Upper lobe of left lung (tissue), 6 donors: ENCODE measurements around the gene NPAS4. TPM values are rescaled to one million over a fixed set of nuclear protein-coding genes. Genes with fewer than 3 reads are reported as not detected.
A peak's percentile ranks its signal among the peaks of the same experiment; 100 is the strongest.

Source experiments
- ATAC-seq, 2 donors: fragments of 200-7000 bp; cut with Tn5 transposase; one replicate each; pipeline ENCODE4 v1.9.1; 2022; ENCODE audit warnings: mild to moderate bottlenecking in 2 of 2, moderate library complexity in 2 of 2; ENCODE audit not compliant: low FRiP score in 2 of 2
- DNase-seq, 2 donors: peaks; one replicate each; pipeline ENCODE4 v3.0.0-alpha.2; 2019 to 2020
- H3K27ac ChIP-seq, 4 donors: fragments of 200-600 bp; sonication (generic); one replicate each; pipeline ENCODE4 v1.5.1; 2016 to 2019
- H3K27me3 ChIP-seq, 4 donors: fragments of 200-600 bp; sonication (generic); one replicate each; pipeline ENCODE4 v1.5.1; 2017 to 2019
- H3K36me3 ChIP-seq, 4 donors: fragments of 200-600 bp; sonication (generic); one replicate each; pipeline ENCODE4 v1.5.1; 2016 to 2019
- H3K4me1 ChIP-seq, 4 donors: fragments of 200-600 bp; sonication (generic); one replicate each; pipeline ENCODE4 v1.5.1; 2018 to 2019
- H3K4me3 ChIP-seq, 4 donors: fragments of 200-600 bp; sonication (generic); one replicate each; pipeline ENCODE4 v1.5.1; 2017 to 2019; ENCODE audit warnings: mild to moderate bottlenecking in 2 of 4, moderate library complexity in 1 of 4
- H3K9me3 ChIP-seq, 4 donors: fragments of 200-600 bp; sonication (generic); one replicate each; pipeline ENCODE4 v1.5.1; 2018 to 2019
- CTCF ChIP-seq, 6 experiments: fragments of 450-650 bp in 4 of 6; fragments of 200-600 bp in 2 of 6; sonication (generic) in 2 of 6; IDR thresholded peaks; one replicate each; pipeline ENCODE4 v1.5.1; 2016 to 2019; ENCODE audit warnings: antibody characterized with exemption in 6 of 6
- EP300 ChIP-seq, 4 donors: sonication (generic); formaldehyde crosslinking; IDR thresholded peaks; one replicate each; pipeline ENCODE4 v1.5.1; 2017; ENCODE audit warnings: antibody characterized with exemption in 4 of 4, control low read depth in 2 of 4
- POLR2A ChIP-seq, 4 donors: fragments of 450-650 bp; IDR thresholded peaks; one replicate each; pipeline ENCODE4 v1.5.1; 2016 to 2017; ENCODE audit warnings: antibody characterized with exemption in 4 of 4, mild to moderate bottlenecking in 2 of 4
- POLR2AphosphoS5 ChIP-seq, 2 donors: sonication (generic); formaldehyde crosslinking; IDR thresholded peaks; one replicate each; pipeline ENCODE4 v1.5.1; 2017; ENCODE audit warnings: antibody characterized with exemption in 2 of 2
- WGBS, 2 donors: methylation state at CpG; one replicate each; pipeline ENCODE4 v1.1.5; 2017 to 2018; 5-methylcytosine and 5-hydroxymethylcytosine counted together
- total RNA-seq, 6 donors: library from RNA; depleted of rRNA in 4 of 6; stranded (reverse); fragments of >200 nt in 4 of 6; gene quantifications; one replicate each; pipeline versions ENCODE4 v1.1.0 to v1.2.1, GENCODE V29; 2016 to 2021
- donor health status: DM: no; HTN: no; CAD: no; lungs with moderate emphysema.
- donor health status: DM: no; HTN: yes; CAD: no; lungs with severe emphysema.

Gene NPAS4
- total RNA-seq, 6 donors from 2014 or later, result not detected

- H3K27me3 ChIP-seq, result no peaks in the 10 kb centered on the region
- no peak overlapping the region for H3K4me3 ChIP-seq
- 67 to 76% methylated on average over 4 of the region's 4 CpGs for WGBS, 2 donors
- peaks cover 0 to 11% (median 3%) of the 10 kb centered on the region in 4 donors for H3K9me3 ChIP-seq
- H3K36me3 ChIP-seq, result no peaks in the 10 kb centered on the region
- peak in 1 of 2 donors; percentile 31 for ATAC-seq
- H3K27ac ChIP-seq, result no peak overlapping the region
- H3K4me1 ChIP-seq, result peaks cover 0 to under 1% (median 0%) of the 10 kb centered on the region in 4 donors
- no peak for DNase-seq
- TF ChIP-seq POLR2A (IDR thresholded peaks at IDR 0.05), result no peak
These were observed 22.8 kb downstream of the NPAS4 start for GRCh38 chr11:66443602-66444001.

GRCh38 chr11:66447012-66447411 lies 26.2 kb downstream of the NPAS4 start:
- Histone ChIP-seq H3K4me3 (no peak overlapping the region), H3K4me1 (no peaks in the 10 kb centered on the region), H3K36me3 (no peaks in the 10 kb centered on the region), H3K27ac (no peak overlapping the region), H3K9me3 (peaks cover 0 to 11% (median 3%) of the 10 kb centered on the region in 4 donors), H3K27me3 (no peaks in the 10 kb centered on the region)
- ATAC-seq, result no peak
- no peak for DNase-seq
- TF ChIP-seq POLR2A (IDR thresholded peaks at IDR 0.05) (no peak), CTCF (IDR thresholded peaks at IDR 0.05) (no peak), EP300 (IDR thresholded peaks at IDR 0.05) (no peak), POLR2AphosphoS5 (IDR thresholded peaks at IDR 0.05) (no peak)

- Histone ChIP-seq H3K4me1 (no peaks in the 10 kb centered on the region), H3K27ac (no peak overlapping the region), H3K27me3 (no peaks in the 10 kb centered on the region), H3K9me3 (peaks cover 0 to 4% (median under 1%) of the 10 kb centered on the region in 4 donors), H3K36me3 (no peaks in the 10 kb centered on the region), H3K4me3 (no peak overlapping the region)
- DNase-seq (no peak), ATAC-seq (no peak)
- 69 to 82% methylated on average over 4 of the region's 4 CpGs for WGBS, 2 donors
- TF ChIP-seq POLR2A (IDR thresholded peaks at IDR 0.05) (no peak), EP300 (IDR thresholded peaks at IDR 0.05) (no peak), CTCF (IDR thresholded peaks at IDR 0.05) (no peak), POLR2AphosphoS5 (IDR thresholded peaks at IDR 0.05) (no peak)
These were observed 27.7 kb downstream of the NPAS4 start for GRCh38 chr11:66448523-66448922.

- Histone ChIP-seq H3K27ac (no peak overlapping the region), H3K4me1 (no peaks in the 10 kb centered on the region), H3K4me3 (no peak overlapping the region), H3K27me3 (no peaks in the 10 kb centered on the region), H3K36me3 (no peaks in the 10 kb centered on the region), H3K9me3 (no peaks in the 10 kb centered on the region)
- ATAC-seq (no peak), DNase-seq (no peak)
- WGBS, 2 donors, result 56 to 58% methylated on average over 4 of the region's 4 CpGs
- TF ChIP-seq CTCF (IDR thresholded peaks at IDR 0.05), result no peak
- no peak for TF ChIP-seq POLR2AphosphoS5 (IDR thresholded peaks at IDR 0.05)
- no peak for TF ChIP-seq EP300 (IDR thresholded peaks at IDR 0.05)
- no peak for TF ChIP-seq POLR2A (IDR thresholded peaks at IDR 0.05)
These were observed 29.7 kb downstream of the NPAS4 start for GRCh38 chr11:66450560-66450959.

- DNase-seq, result no peak
- Histone ChIP-seq H3K9me3 (no peaks in the 10 kb centered on the region), H3K4me3 (no peak overlapping the region), H3K4me1 (no peaks in the 10 kb centered on the region), H3K27ac (no peak overlapping the region), H3K36me3 (no peaks in the 10 kb centered on the region), H3K27me3 (no peaks in the 10 kb centered on the region)
- WGBS, 2 donors, result 77 to 82% methylated on average over 4 of the region's 4 CpGs
- TF ChIP-seq CTCF (IDR thresholded peaks at IDR 0.05) (no peak), EP300 (IDR thresholded peaks at IDR 0.05) (no peak), POLR2AphosphoS5 (IDR thresholded peaks at IDR 0.05) (no peak), POLR2A (IDR thresholded peaks at IDR 0.05) (no peak)
- ATAC-seq, result no peak
These were observed 30.8 kb downstream of the NPAS4 start for GRCh38 chr11:66451663-66452062.
